NCI-H2227 (cell line): ENCODE results near the gene MYOZ3.

Source experiments
- DNase-seq: peaks from one replicate; lab custom pipeline; 2025; ENCODE audit not compliant: unreplicated experiment; lab: John Stamatoyannopoulos, UW

Gene MYOZ3

DNA sequence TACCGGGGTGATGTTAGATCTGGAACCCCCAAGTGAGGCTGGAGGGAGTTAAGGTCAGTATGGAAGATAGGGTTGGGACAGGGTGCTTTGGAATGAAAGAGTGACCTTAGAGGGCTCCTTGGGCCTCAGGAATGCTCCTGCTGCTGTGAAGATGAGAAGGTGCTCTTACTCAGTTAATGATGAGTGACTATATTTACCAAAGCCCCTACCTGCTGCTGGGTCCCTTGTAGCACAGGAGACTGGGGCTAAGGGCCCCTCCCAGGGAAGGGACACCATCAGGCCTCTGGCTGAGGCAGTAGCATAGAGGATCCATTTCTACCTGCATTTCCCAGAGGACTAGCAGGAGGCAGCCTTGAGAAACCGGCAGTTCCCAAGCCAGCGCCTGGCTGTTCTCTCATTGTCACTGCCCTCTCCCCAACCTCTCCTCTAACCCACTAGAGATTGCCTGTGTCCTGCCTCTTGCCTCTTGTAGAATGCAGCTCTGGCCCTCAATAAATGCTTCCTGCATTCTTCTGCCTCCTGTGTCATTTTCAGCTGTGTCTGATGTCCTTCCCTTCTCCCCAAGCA, 2.3 kb upstream of the MYOZ3 start:
- no peak for DNase-seq

DNA sequence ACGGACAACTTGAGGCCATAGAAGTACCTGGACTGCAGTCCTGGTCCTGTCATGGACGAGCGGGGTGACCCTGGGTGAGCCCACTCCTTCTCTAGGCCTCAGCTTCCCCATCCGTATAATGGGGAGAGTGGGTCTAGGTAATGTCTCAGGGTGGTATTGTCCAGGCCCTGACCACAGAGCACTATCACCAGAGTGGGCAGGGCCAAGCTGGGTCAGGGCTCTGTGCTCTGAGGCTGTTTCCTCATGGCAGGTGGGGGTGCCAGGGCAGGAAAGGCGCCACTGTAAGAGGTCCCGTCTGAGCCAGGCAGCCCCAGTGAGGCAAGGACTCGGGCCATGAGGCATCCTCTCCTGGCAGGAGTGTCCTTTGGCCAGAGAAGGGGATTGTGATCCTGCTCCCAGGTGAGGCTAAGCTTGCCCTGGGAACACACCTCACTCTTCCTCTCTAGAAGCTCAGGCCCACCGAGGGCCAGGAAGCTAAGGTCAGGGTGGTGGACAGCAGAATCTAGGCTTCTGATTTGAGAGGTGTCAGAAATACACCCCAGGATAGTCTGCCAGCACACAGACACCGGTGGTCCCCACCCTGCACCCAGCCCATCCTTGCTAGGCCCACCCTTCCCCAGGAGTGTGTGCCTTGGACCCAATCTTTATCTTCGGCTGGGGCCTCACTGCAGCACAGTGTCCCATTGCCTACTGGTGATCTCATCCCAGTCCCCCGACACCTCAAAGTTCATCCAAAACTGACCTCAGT, 1.5 kb upstream of the MYOZ3 start:
- no peak for DNase-seq

DNA sequence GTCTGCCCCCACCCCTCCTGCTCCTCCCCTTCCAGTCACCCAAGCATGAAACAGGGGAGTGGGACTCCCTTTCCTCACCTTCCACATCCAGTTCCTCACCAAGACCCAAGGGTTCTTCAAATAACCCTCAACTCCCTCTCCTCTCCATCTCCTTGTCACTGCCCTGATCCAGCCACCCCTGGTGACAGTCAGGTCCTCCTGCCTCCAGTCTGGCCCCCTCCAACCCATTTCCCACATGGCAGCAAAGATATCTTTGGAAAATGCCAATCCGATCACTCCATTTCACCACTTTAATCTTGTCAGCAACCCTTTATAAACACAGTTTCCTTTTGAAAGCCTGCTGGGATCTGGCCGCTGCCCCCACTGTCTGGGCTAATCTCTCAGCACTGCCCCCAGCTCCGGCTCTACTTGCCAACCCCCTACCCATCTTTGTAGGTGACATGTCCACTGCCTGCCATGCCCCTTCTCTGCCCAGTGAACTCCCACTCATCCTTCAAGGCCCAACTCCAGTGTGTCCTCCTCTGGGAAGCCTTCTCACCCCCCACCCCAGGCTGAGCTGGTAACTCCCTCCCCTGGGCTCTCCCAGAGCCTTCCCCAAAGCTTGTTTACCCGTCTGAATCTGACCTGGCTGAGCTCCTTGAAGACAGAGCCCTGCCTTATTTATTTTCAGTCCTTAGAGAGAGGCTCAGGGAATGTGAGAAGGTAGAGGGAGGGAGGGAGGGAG, 781 bp upstream of the MYOZ3 start:
- no peak for DNase-seq

DNA sequence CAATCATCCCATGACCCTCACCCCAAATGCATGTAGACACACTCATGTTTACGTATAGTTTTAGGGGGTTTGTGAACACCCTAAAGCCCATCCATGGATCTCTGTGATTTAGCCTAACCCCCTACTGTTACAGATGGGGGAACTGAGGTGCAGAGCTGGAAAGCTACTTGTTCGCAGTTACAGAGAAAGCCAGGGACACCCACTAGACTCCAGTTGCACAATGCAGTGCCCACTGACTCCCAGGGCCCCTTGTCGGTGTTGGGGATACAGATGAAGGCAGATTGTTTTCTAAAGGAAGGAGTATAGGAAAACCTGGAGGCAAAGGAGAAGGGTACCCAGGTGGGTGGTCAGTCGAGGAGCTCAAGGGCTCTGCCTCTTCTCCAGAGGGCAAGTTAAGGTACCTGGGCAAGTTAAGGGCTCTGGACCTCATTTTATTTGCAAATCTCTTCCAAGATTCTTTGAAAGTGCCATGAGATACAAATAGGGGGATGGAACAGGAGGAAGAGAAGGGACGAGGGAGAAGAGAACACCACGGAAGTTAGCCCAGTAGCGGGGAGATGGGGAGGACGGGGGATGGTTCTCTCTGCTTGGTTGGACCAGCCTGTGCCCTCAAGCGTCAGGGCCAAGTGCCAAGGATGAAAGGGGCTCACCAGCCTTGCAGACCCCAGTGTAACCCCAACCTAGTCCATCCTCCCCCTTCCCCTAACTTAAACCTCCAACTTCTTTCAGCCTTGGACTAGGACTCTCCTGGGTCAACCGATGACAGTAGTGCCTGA, 958 bp downstream of the MYOZ3 start:
- no peak for DNase-seq

DNA sequence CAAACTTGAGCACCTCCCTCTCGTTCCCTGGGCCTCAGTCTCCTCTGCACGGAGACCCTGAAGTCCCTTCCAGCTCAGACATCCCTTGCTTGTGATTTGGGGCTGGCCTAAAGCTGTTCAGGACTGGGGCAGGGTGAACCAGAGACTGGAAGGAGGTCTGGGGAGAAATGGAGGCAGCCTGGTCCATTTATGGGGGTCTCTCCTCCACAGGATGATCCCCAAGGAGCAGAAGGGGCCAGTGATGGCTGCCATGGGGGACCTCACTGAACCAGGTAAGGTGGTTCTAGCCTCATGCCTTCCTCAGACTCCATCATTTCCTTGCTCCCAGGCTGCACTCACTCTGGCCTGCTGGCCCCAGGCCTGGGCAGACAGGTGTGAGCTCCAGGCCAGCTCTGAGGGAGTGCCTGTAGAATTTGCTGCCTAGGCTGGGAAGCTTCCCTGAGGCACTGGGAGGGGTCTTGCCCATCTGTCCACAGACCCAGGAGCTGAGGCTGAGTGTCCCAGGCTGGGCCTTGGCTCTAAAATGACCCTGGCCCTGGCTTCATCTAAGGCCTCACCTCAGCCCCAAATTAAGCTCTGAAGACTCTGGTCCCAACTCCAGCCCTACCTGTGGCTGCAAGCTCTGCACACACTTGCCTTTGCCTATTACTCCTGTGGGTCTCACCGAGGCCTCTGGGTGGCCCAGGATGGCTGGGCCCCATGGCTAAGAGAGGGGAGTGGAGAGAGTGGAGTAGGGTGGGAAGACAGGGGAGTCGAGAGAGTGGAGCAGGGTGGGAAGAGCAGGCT, 1.9 kb downstream of the MYOZ3 start:
- no peak for DNase-seq

DNA sequence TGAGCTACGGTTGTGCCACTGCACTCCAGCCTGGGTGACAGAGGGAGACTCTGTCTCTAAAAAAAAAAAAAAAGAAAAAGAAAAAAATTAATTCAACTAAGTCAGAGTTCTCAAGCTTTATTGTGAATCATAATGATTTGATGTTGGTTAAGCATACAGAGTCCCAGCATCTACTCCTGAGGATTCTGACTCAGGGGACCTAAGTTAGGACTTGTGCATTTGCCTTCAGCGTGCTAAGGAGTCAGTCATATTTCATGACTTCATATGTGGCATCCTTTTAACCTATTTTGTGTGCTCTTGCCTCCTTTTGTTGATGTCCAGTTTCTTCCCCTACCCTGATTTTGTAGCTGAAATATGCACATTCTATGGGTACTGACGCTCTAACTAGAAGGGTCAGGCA, 2.9 kb downstream of the MYOZ3 start:
- no peak for DNase-seq

DNA sequence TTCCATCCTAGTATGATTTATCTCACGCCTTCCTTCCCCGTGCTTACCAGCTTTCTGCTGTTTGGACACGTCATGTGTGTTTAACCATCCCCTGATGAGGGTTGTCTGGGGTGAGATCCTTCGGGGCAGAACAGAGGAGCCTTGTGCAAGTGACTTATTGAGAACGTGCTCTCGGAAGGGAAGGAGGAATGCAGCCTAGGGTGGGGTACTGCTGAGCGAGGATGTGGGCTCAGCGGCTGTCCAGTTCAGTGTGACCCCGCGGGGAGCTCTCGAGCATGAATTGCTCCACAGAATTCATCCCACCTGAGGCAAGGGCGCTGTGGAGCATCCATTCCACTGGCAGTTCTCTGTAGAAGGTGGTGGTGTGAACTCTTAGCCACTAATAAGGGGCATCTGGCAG, 4.0 kb downstream of the MYOZ3 start:
- no peak for DNase-seq

DNA sequence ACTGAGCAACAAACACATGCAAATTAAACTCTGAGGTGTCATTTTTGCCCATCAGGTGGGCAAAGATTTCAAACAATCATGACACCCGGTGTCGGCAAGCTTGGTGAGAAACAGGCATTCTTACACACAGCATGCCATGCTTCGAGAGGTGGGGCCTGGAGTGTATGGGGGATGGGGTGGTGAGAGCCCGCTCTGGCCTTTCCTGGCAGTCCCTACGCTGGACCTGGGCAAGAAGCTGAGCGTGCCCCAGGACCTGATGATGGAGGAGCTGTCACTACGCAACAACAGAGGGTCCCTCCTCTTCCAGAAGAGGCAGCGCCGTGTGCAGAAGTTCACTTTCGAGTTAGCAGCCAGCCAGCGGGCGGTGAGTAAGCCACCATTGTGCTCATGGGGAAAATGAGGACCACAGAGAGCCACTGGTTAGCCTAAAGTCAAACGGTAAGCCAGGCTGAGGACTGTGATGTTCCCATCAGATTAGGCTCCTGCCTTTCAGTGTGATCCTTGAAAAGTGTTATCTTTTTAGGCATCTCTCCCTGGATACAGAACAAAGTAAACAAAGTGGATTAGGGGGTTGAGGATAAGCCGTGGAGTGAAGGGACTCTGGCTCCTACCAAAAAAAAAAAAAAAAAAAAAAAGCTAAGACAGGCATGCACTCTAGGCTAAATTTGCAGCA, 9.4 kb downstream of the MYOZ3 start:
- no peak for DNase-seq

DNA sequence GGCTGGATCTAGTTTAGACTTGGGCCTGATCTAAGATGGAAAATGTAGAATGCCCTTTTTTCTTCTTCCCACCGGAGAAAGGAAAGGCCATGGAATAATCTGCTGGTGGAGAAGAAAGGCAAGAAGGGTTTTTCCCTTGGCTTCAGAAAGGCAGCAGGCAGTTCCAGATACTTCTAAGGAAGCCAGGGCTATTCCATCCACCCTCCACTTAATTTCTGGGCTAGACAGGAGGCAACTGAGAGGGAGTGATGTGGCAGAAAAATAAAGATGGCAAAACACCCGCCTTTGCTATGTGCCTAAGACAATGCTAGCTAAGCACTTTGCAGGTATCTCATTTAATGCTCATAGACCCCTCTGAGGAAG, 9.9 kb downstream of the MYOZ3 start:
- no peak for DNase-seq

DNA sequence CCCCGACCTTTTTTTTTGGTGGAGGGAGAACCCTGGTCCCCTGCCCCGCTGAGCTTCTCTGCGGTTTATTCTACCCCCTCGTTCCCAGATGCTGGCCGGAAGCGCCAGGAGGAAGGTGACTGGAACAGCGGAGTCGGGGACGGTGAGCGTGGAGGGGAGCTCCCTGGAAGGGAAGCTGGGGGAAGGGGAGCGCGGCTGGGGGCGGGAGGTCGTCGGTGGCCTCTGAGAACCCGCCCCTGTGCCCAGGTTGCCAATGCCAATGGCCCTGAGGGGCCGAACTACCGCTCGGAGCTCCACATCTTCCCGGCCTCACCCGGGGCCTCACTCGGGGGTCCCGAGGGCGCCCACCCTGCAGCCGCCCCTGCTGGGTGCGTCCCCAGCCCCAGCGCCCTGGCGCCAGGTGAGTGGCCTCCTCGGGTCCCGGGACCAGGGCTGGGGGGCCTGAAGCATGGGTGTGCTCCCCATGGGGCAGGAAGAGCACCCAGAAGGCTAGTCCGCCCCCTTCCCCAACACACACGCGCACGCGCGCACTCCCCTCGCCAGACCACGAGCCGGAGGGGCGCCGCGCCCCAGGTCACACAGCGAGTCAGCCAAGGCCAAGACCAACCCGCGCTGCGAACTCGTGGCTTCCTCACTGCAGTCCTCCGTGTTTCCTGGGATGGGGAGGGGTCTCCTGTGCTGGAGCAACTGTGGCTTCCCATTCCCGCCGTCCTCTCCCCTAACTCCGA, 10.6 kb downstream of the MYOZ3 start:
- peak; percentile 54 for DNase-seq

DNA sequence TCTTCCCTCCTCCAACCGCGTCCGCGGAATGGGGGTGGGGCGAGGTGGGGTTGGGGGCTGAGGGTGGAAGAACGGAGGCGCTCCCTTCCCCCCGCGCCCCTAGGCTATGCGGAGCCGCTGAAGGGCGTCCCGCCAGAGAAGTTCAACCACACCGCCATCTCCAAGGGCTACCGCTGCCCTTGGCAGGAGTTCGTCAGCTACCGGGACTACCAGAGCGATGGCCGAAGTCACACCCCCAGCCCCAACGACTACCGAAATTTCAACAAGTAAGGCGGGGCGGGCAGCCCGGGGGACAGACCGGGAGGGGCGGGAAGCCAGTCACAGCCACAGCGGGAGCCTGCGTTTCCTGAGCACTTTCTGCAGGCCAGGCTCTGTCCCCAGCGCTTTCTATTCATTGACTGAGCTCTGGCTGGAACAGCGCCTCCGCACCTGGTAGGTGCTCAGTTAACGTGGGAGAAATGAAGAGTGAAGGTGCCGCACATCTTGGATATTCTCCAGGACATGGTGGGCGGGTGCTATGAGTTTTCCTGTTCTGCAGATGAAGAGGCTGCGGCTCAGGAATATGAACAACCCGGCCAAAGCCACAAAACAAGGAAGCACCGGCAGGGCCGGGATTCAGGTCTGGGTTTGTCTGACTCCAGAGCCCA, 11.3 kb downstream of the MYOZ3 start:
- DNase-seq = peak; percentile 54

DNA sequence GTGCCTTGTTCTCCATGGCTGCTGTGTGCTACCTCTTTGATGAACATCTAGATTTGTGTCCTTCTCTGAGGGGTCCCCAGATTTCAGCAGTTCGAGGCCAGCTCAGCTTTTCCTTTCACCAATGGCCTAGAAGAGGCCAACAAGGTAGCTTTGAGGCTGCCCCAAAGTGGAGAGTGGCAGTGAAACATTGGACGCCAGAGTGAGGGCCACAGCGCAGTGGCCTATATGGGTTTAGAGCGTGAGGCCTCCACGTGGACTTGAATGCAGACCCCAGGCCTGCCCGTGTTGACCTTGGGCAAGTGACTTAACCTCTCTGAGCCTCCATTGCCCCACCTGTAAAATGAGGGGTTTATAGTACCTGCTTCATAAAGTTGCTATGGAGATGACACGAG, 11.8 kb downstream of the MYOZ3 start:
- DNase-seq = no peak

DNA sequence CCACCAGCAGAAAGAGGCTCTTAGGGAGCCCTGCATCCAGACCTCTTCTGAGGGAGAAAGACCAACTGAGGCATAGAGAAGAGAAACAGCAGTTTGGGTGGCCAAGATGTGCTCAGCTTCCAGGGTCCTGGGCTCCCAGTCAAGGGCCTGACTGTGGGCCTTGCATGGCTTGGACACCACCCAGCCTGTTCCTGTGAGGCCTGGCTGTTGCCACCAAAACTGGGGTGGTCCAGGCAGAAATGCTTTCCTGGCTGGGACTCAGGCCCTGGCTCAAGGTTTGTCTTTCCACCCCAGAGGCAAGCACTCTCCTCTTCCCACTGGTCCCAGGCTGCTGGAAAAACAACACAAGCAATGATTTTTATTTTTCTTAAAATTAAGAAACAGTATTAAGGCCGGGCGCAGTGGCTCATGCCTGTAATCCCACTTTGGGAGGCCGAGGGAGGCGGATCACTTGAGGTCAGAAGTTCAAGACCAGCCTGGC, 13.3 kb downstream of the MYOZ3 start:
- DNase-seq = no peak

DNA sequence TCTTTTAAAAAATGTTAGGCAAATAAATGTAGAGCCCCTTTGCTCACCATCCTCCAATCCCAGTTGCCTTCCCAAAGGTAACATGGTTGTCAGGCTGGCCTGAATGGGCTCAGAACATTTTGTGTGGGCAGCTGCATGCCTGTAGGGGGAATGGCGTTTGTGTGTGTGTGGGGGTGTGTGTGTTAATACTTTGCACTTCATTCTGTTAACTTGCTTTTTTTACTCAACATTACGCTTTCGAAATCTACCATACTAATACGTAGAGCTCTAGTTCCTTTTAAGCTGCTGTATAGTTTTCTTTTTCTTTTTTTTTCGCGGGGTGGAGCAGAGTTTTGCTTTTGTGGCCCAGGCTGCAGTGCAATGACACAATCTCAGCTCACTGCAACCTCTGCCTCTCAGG, 14.0 kb downstream of the MYOZ3 start:
- no peak for DNase-seq

DNA sequence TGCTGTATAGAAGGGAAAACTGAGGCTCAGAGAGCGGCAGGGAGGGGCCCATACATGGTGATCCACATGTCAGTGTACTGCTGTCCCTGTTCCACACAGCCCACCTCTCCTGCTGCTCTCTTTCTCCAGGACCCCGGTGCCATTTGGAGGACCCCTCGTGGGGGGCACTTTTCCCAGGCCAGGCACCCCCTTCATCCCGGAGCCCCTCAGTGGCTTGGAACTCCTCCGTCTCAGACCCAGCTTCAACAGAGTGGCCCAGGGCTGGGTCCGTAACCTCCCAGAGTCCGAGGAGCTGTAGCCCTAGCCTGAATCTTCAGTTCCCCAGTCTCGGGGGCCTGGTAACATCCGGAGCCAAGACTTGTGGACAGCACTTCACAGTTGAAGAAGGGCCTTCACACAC, 15.5 kb downstream of the MYOZ3 start:
- DNase-seq = no peak

DNA sequence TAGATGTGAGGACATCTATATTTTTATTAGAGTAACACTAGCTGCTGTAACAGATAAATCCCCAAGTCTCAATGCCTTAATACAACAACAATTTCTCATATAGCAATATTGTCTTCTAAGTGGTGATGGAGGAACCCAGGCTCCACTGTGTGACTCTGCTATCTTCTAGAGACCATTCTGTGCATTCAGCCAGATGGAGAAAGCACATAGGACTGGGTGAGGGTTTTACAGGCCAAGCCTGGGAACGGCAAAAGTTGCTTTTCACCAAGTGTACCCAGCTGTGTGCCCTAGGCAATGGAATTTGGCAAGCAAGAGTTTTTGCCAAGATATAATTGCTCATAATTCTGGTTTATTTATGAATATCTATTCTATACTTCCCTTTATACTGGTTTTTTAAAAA, 28.1 kb downstream of the MYOZ3 start:
- DNase-seq = no peak

DNA sequence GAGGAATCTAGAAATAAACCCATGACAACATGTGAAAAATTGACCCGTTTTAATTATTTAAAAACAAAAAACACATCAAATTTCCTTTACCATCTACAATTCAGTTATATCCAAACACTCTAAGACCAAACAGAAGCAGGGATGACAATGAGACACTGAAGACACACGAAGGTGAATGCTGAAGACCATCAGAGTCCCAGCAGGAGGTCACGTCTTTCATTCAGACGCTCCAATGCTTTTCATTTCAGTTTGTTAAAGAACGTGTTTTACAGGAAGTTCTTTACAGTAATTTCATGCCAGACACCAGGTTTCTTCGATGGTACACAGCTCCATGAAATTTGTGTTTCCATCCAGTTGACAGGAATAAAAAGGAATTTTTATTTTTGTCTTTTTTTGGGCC, 29.7 kb downstream of the MYOZ3 start:
- no peak for DNase-seq

DNA sequence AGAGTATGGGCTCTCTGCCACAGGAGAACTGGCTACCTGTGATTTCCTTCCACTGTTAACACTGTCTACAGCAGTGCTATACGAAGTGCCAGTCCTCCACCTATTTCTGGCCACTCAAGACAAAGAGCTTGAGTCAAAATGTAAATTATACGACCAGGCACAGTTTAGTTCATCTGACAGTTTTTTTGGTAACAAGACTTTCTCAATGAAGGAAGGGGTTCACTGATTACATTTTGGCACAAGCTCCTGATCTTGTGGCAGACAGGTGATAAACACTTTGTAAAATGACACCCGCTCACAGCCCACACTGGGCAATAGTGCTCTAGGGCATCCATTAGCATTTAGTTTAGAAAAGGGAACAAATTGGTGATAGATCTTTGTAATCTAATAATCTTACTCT, 31.2 kb downstream of the MYOZ3 start:
- no peak for DNase-seq

DNA sequence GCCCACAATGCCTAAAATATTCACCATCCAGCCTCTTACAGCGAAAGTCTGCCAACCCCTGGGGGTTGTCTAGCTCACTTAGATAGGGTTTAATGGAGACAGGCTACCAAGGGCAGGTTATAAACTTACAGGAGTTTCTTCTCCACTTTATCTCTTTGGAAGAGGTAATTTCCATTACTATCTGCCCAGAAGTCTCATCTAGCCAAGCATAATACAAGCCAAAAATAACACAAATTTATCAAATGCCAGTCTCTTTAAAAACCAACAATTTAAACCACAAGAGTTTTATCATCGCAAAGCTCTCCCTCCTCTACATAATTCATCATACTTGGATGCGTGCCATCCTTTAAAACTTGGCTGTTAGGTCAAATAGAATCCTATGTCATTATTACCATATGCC, 33.6 kb downstream of the MYOZ3 start:
- DNase-seq = no peak
